GM12878 (cell line): ENCODE results near the gene DCAF6. TPM values are rescaled to one million over a fixed set of nuclear protein-coding genes. Genes with fewer than 3 reads are reported as not detected.

Experiments used
- ATAC-seq: fragments of 200-7000 bp; cut with Tn5 transposase; 3 replicates; pipeline ENCODE4 v1.9.1; 2020; ENCODE audit warnings: mild to moderate bottlenecking, moderate library complexity
- BruUV-seq: library from RNA; stranded (reverse); fragments of 400-500 nt; replicated peaks from 2 replicates; lab custom pipeline; 2021; lab: Mats Ljungman, UMichigan
- CTCF ChIA-PET: fragments of 300-600 bp; sonication (Branson Sonifier 250); formaldehyde crosslinking; extraction: SDS; loops from one replicate; lab custom pipeline; 2021; ENCODE audit warnings: inconsistent platforms; lab: Yijun Ruan, JAX
- POLR2A ChIA-PET: fragments of 350-600 bp; formaldehyde crosslinking; extraction: SDS; loops from one replicate; lab custom pipeline; 2021; ENCODE audit warnings: inconsistent platforms; lab: Charles Lee
- RAD21 ChIA-PET: fragments of 300-600 bp; sonication (Branson Sonifier 250); formaldehyde crosslinking; loops from one replicate; lab custom pipeline; 2023; ENCODE audit warnings: antibody characterized with exemption; ENCODE audit not compliant: unreplicated experiment; lab: Charles Lee
- SMC1A ChIA-PET: fragments of 300-600 bp; sonication (Branson Sonifier 250); formaldehyde crosslinking; loops from one replicate; lab custom pipeline; 2023; ENCODE audit not compliant: unreplicated experiment, uncharacterized antibody; lab: Charles Lee
- DNase-seq: peaks from one replicate; pipeline ENCODE4 v3.0.0-alpha.2; 2011; ENCODE audit warnings: low read depth, low spot score
- FAIRE-seq: peaks from 3 replicates; lab custom pipeline; 2011; peaks lifted over from hg19 to GRCh38; lab: Jason Lieb, UNC
- H2AFZ ChIP-seq: 2 replicates; pipeline ENCODE4 v1.6.0; 2011; ENCODE audit warnings: low read depth, low read length, control low read depth; ENCODE audit not compliant: control insufficient read depth
- H3K27ac ChIP-seq: 2 replicates; pipeline ENCODE4 v1.5.1; 2011; ENCODE audit warnings: control low read depth; ENCODE audit not compliant: control insufficient read depth, insufficient read depth
- H3K27me3 ChIP-seq, 2 experiments: replicated peaks in 1 of 2; 2 replicates each; pipeline versions ENCODE4 v1.6.0 to v1.6.1; 2011; ENCODE audit warnings: low read length in 1 of 2; ENCODE audit not compliant: control insufficient read depth in 2 of 2, insufficient read depth in 2 of 2
- H3K36me3 ChIP-seq, 2 experiments: 2 replicates each; pipeline ENCODE4 v1.5.1; 2011; ENCODE audit warnings: low read length in 1 of 2; ENCODE audit not compliant: control insufficient read depth in 2 of 2, insufficient read depth in 2 of 2
- H3K4me1 ChIP-seq: 2 replicates; pipeline ENCODE4 v1.6.1; 2011; ENCODE audit warnings: mild to moderate bottlenecking, low read length, moderate library complexity, mixed read lengths; ENCODE audit not compliant: control insufficient read depth, insufficient read depth
- H3K4me2 ChIP-seq: 2 replicates; pipeline ENCODE4 v1.6.0; 2011; ENCODE audit warnings: control low read depth; ENCODE audit not compliant: control insufficient read depth, insufficient read depth
- H3K4me3 ChIP-seq: fragments of 200-600 bp; sonication (generic); 2 replicates; pipeline ENCODE4 v1.5.1; 2016
- H3K79me2 ChIP-seq: 2 replicates; pipeline ENCODE4 v1.6.0; 2011; ENCODE audit warnings: low read length; ENCODE audit not compliant: control insufficient read depth, insufficient read depth
- H3K9ac ChIP-seq: 2 replicates; pipeline ENCODE4 v1.8.0; 2011; ENCODE audit warnings: low read length, control low read depth, mixed read lengths; ENCODE audit not compliant: control insufficient read depth, insufficient read depth
- H3K9me3 ChIP-seq: replicated peaks from 3 replicates; pipeline ENCODE4 v1.5.1; 2011; ENCODE audit warnings: mild to moderate bottlenecking, low read length; ENCODE audit not compliant: control insufficient read depth, insufficient read depth
- H4K20me1 ChIP-seq: 2 replicates; pipeline ENCODE4 v1.6.0; 2011; ENCODE audit not compliant: control insufficient read depth, insufficient read depth
- CBFB ChIP-seq: IDR thresholded peaks from 2 replicates; pipeline ENCODE4 v1.6.1; 2016; ENCODE audit warnings: antibody characterized with exemption, low read depth
- GABPA ChIP-seq: IDR thresholded peaks from 2 replicates; pipeline ENCODE4 v1.6.1; 2014; ENCODE audit warnings: antibody characterized with exemption, low read depth, mild to moderate bottlenecking, inconsistent platforms
- HCFC1 ChIP-seq: fragments of 150-350 bp; IDR thresholded peaks from 2 replicates; pipeline ENCODE4 v1.6.1; 2014; ENCODE audit warnings: low read length
- HDGF ChIP-seq: fragments of 450-650 bp; IDR thresholded peaks from 2 replicates; pipeline ENCODE4 v1.6.1; 2016; ENCODE audit warnings: antibody characterized with exemption
- JUND ChIP-seq: IDR thresholded peaks from 2 replicates; pipeline ENCODE4 v1.6.1; 2012; ENCODE audit warnings: low read depth, mild to moderate bottlenecking, low read length, improper control_type of control experiment, moderate library complexity
- KAT2A ChIP-seq: conservative IDR thresholded peaks from 2 replicates; pipeline ENCODE4 v1.6.1; 2011; ENCODE audit warnings: low read depth, low read length; ENCODE audit not compliant: control insufficient read depth
- MLLT1 ChIP-seq: fragments of 450-650 bp; IDR thresholded peaks from 2 replicates; pipeline ENCODE4 v1.6.1; 2016; ENCODE audit warnings: mild to moderate bottlenecking
- NFIC ChIP-seq: IDR thresholded peaks from 2 replicates; pipeline ENCODE4 v1.6.1; 2012; ENCODE audit warnings: low read depth, mild to moderate bottlenecking, inconsistent platforms, low read length, moderate library complexity
- NFYB ChIP-seq: IDR thresholded peaks from 2 replicates; pipeline ENCODE4 v1.6.1; 2011; ENCODE audit warnings: low read depth, mild to moderate bottlenecking, low read length, improper control_type of control experiment, moderate library complexity; ENCODE audit not compliant: insufficient read depth
- NKRF ChIP-seq: fragments of 450-650 bp; conservative IDR thresholded peaks from 2 replicates; pipeline ENCODE4 v1.6.1; 2017; ENCODE audit warnings: mild to moderate bottlenecking, moderate library complexity
- POLR2AphosphoS2 ChIP-seq: IDR thresholded peaks from 2 replicates; pipeline ENCODE4 v1.6.1; 2011; ENCODE audit warnings: low read depth, mild to moderate bottlenecking, low read length, improper control_type of control experiment, moderate library complexity
- RUNX3 ChIP-seq: IDR thresholded peaks from 2 replicates; pipeline ENCODE4 v1.6.1; 2012; ENCODE audit warnings: low read length, inconsistent platforms
- SRF ChIP-seq, 2 experiments: IDR thresholded peaks; 2 replicates each; pipeline ENCODE4 v1.6.1; 2011; ENCODE audit warnings: low read depth in 2 of 2, low read length in 2 of 2, mild to moderate bottlenecking in 1 of 2, moderate library complexity in 1 of 2
- STAT1 ChIP-seq: fragments of 450-650 bp; conservative IDR thresholded peaks from 2 replicates; pipeline ENCODE4 v1.6.1; 2014; ENCODE audit warnings: antibody characterized with exemption, mild to moderate bottlenecking
- TCF7 ChIP-seq: IDR thresholded peaks from 2 replicates; pipeline ENCODE4 v1.6.1; 2014; ENCODE audit warnings: antibody characterized with exemption, borderline replicate concordance
- ZNF24 ChIP-seq: fragments of 450-650 bp; IDR thresholded peaks from 2 replicates; pipeline ENCODE4 v1.6.1; 2017; ENCODE audit warnings: antibody characterized with exemption, mild to moderate bottlenecking
- WGBS: methylation state at CpG from one replicate; pipeline ENCODE4 v1.1.6; 2016; ENCODE audit warnings: low lambda C conversion rate; ENCODE audit not compliant: insufficient replicate concordance, insufficient coverage; ENCODE audit errors: missing lambda C conversion rate; 5-methylcytosine and 5-hydroxymethylcytosine counted together
- in situ Hi-C: fragments of 300-500 bp; cut with MboI; formaldehyde crosslinking; loops from 9 replicates; pipeline ENCODE4 v1.14.3; 2018; ENCODE audit warnings: mixed read lengths
- intact Hi-C: fragments of 100-400 bp; cut with micrococcal nuclease; formaldehyde crosslinking; loops from one replicate; pipeline ENCODE4 v1.14.2; 2022; ENCODE audit not compliant: unreplicated experiment
- polyA plus RNA-seq, 11 experiments: library from polyadenylated mRNA; depleted of rRNA in 4 of 11; unstranded in 6 of 11; stranded (reverse) in 5 of 11; fragments of >200 nt; fragmentation: Nextera tagmentation in 4 of 11; fragmentation: Illumina TruSeq in 1 of 11; extraction: Ambion mirVana in 4 of 11; extraction: Trizol in 1 of 11; gene quantifications; 1 replicate in 1 of 11; 2 replicates in 10 of 11; pipeline versions ENCODE4 v1.2.1 to v1.2.3, GENCODE V29; 2011 to 2016; ENCODE audit warnings: inconsistent platforms in 2 of 11, missing spikeins in 2 of 11, low read depth in 1 of 11
- total RNA-seq, 4 experiments: library from RNA; depleted of rRNA in 3 of 4; stranded (reverse); fragments of >200 nt in 3 of 4; fragmentation: Illumina TruSeq in 1 of 4; extraction: Trizol in 1 of 4; gene quantifications; 2 replicates each; pipeline versions ENCODE4 v1.2.1 to v1.2.3, GENCODE V29; 2013 to 2021
- TF ChIP-seq, protein P1 (sequence below): fragments of 450-650 bp; formaldehyde crosslinking; IDR thresholded peaks from 2 replicates; pipeline ENCODE4 v1.4.0; 2020; ENCODE audit warnings: mild to moderate bottlenecking, moderate library complexity

Gene DCAF6
- total and polyA plus RNA-seq, 10 of the 15 experiments (the other 5 are each of a cell fraction or from before 2014, with no cell fraction given), result 11.4 to 62.7 (median 33.0) TPM

- ChIA-PET CTCF (interaction anchor here (1.1 to 2.2 kb wide), 3 partner anchors 17 to 43 kb away, joined by 3 to 11 read pairs (median 3); no protein-coding TSS in a partner anchor), SMC1A (no interaction called here), POLR2A (no interaction called here), RAD21 (interaction anchor here (1.3 kb wide), 1 partner anchor 133 kb away, joined by 3 read pairs; no protein-coding TSS in a partner anchor)
- 0% methylated on average over 1 of the region's 1 CpG for WGBS
- Histone ChIP-seq H3K4me3 (no peak overlapping the region), H3K4me1 (no peaks in the 10 kb centered on the region), H3K27me3 (no peaks in the 10 kb centered on the region; a peak in 1 of 4 replicates), H3K9ac (no peak overlapping the region), H3K36me3 (no peaks in the 10 kb centered on the region), H3K4me2 (no peak overlapping the region), H4K20me1 (no peaks in the 10 kb centered on the region), H2AFZ (no peak overlapping the region), H3K79me2 (no peaks in the 10 kb centered on the region), H3K27ac (no peak overlapping the region), H3K9me3 (no peaks in the 10 kb centered on the region)
- in situ Hi-C loops, result no loop called here
- TF ChIP-seq, protein P1, sequence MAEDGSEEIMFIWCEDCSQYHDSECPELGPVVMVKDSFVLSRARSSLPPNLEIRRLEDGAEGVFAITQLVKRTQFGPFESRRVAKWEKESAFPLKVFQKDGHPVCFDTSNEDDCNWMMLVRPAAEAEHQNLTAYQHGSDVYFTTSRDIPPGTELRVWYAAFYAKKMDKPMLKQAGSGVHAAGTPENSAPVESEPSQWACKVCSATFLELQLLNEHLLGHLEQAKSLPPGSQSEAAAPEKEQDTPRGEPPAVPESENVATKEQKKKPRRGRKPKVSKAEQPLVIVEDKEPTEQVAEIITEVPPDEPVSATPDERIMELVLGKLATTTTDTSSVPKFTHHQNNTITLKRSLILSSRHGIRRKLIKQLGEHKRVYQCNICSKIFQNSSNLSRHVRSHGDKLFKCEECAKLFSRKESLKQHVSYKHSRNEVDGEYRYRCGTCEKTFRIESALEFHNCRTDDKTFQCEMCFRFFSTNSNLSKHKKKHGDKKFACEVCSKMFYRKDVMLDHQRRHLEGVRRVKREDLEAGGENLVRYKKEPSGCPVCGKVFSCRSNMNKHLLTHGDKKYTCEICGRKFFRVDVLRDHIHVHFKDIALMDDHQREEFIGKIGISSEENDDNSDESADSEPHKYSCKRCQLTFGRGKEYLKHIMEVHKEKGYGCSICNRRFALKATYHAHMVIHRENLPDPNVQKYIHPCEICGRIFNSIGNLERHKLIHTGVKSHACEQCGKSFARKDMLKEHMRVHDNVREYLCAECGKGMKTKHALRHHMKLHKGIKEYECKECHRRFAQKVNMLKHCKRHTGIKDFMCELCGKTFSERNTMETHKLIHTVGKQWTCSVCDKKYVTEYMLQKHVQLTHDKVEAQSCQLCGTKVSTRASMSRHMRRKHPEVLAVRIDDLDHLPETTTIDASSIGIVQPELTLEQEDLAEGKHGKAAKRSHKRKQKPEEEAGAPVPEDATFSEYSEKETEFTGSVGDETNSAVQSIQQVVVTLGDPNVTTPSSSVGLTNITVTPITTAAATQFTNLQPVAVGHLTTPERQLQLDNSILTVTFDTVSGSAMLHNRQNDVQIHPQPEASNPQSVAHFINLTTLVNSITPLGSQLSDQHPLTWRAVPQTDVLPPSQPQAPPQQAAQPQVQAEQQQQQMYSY (CRISPR knock-in tag), result no peak
- TF ChIP-seq RUNX3 (no peak), STAT1 (no peak), NFYB (no peak), KAT2A (no peak), CBFB (no peak), NFIC (no peak), TCF7 (no peak), MLLT1 (no peak), GABPA (no peak), NKRF (no peak), POLR2AphosphoS2 (no peak), JUND (no peak), HDGF (no peak), ZNF24 (no peak), SRF (IDR thresholded peaks at IDR 0.05; ENCODE audit: low read depth in 2 of 2, low read length in 2 of 2) (no peak), HCFC1 (no peak)
- FAIRE-seq, result no peak
- intact Hi-C loops, result no loop called here
- no peak for DNase-seq
- no peak for ATAC-seq
- BruUV-seq, result no TSS peak
Observed at GRCh38 chr1:168102487-168102886, 166.0 kb downstream of the DCAF6 start.
